NT2/D1 (cell line): Measurements from ENCODE around the gene TMEM121B.

Experiments used
- SUZ12 ChIP-seq: IDR thresholded peaks from 2 replicates; pipeline ENCODE4 v1.6.1; 2011; ENCODE audit not compliant: insufficient read length, insufficient read depth; ENCODE audit errors: extremely low read depth
- YY1 ChIP-seq: IDR thresholded peaks from 2 replicates; pipeline ENCODE4 v1.6.1; 2011; ENCODE audit not compliant: insufficient read length, insufficient read depth

GRCh38 chr22:17107547-17107810 is 13.7 kb downstream of the TMEM121B start:
- TF ChIP-seq YY1 (no peak), SUZ12 (no peak)
